DND-41 (cell line): ENCODE measurements around the gene RAPSN.

Source experiments
- ATAC-seq: fragments of 200-7000 bp; cut with Tn5 transposase; 3 replicates; pipeline ENCODE4 v1.9.1; 2021; ENCODE audit warnings: low read depth; ENCODE audit not compliant: insufficient read depth
- DNase-seq: peaks from one replicate; pipeline ENCODE4 v3.0.0-alpha.2; 2020
- H2AFZ ChIP-seq: 2 replicates; pipeline ENCODE4 v1.6.0; 2012; ENCODE audit warnings: low read depth, low read length
- H3K27ac ChIP-seq: 2 replicates; pipeline ENCODE4 v1.5.1; 2012; ENCODE audit warnings: low read length, inconsistent platforms
- H3K27me3 ChIP-seq: fragments of 200-600 bp; sonication (generic); 2 replicates; pipeline ENCODE4 v1.6.0; 2012; ENCODE audit warnings: low read length, mild to moderate bottlenecking, inconsistent platforms; ENCODE audit not compliant: insufficient read depth, poor library complexity
- H3K36me3 ChIP-seq: 2 replicates; pipeline ENCODE4 v1.5.1; 2012; ENCODE audit warnings: low read length, inconsistent platforms; ENCODE audit not compliant: insufficient read depth
- H3K4me1 ChIP-seq: 2 replicates; pipeline ENCODE4 v1.5.1; 2012; ENCODE audit warnings: mild to moderate bottlenecking, low read length; ENCODE audit not compliant: insufficient read depth
- H3K4me2 ChIP-seq: 2 replicates; pipeline ENCODE4 v1.6.0; 2012; ENCODE audit warnings: mild to moderate bottlenecking, moderate library complexity, low read length, inconsistent platforms; ENCODE audit not compliant: insufficient read depth
- H3K4me3 ChIP-seq, 2 experiments: fragments of 200-600 bp in 1 of 2; shearing (Covaris generic) in 1 of 2; 2 replicates each; pipeline ENCODE4 v1.5.1; 2012 to 2016; ENCODE audit warnings: inconsistent platforms in 2 of 2, low read length in 2 of 2, mild to moderate bottlenecking in 2 of 2, low read depth in 1 of 2, moderate library complexity in 1 of 2
- H3K79me2 ChIP-seq: 2 replicates; pipeline ENCODE4 v1.6.0; 2012; ENCODE audit warnings: low read length, inconsistent platforms; ENCODE audit not compliant: insufficient read depth
- H3K9ac ChIP-seq: 2 replicates; pipeline ENCODE4 v1.6.0; 2012; ENCODE audit warnings: low read depth, mild to moderate bottlenecking, inconsistent platforms, low read length, moderate library complexity
- H3K9me3 ChIP-seq: 2 replicates; pipeline ENCODE4 v1.5.1; 2012; ENCODE audit warnings: low read length, moderate library complexity, mild to moderate bottlenecking, inconsistent platforms; ENCODE audit not compliant: insufficient read depth, severe bottlenecking
- H4K20me1 ChIP-seq: 2 replicates; pipeline ENCODE4 v1.6.0; 2012; ENCODE audit warnings: low read length; ENCODE audit not compliant: insufficient read depth
- CTCF ChIP-seq: IDR thresholded peaks from 2 replicates; pipeline ENCODE4 v1.5.1; 2012; ENCODE audit warnings: borderline replicate concordance, low read length, moderate library complexity, mild to moderate bottlenecking; ENCODE audit not compliant: poor library complexity, severe bottlenecking; ENCODE audit errors: extremely low read depth
- EZH2 ChIP-seq: IDR thresholded peaks from 3 replicates; pipeline ENCODE4 v1.6.1; 2012; ENCODE audit warnings: borderline replicate concordance, low read depth, mild to moderate bottlenecking, moderate library complexity, low read length, inconsistent platforms; ENCODE audit not compliant: severe bottlenecking

Gene RAPSN

GRCh38 chr11:47466701-47467250, 17.8 kb upstream of the RAPSN start:
- DNase-seq (no peak), ATAC-seq (peak; percentile 24; the same call in 2 of the 3 replicates)
- Histone ChIP-seq H3K27me3 (no peaks in the 10 kb centered on the region), H3K36me3 (peaks cover 69% of the 10 kb centered on the region), H3K79me2 (peaks cover 34% of the 10 kb centered on the region), H3K9ac (no peak overlapping the region), H2AFZ (no peak overlapping the region), H3K9me3 (no peaks in the 10 kb centered on the region), H4K20me1 (peaks cover 37% of the 10 kb centered on the region), H3K4me3 (no peak overlapping the region), H3K27ac (no peak overlapping the region), H3K4me2 (no peak overlapping the region), H3K4me1 (no peaks in the 10 kb centered on the region)
- TF ChIP-seq EZH2 = no peak
- TF ChIP-seq CTCF = no peak

DNA sequence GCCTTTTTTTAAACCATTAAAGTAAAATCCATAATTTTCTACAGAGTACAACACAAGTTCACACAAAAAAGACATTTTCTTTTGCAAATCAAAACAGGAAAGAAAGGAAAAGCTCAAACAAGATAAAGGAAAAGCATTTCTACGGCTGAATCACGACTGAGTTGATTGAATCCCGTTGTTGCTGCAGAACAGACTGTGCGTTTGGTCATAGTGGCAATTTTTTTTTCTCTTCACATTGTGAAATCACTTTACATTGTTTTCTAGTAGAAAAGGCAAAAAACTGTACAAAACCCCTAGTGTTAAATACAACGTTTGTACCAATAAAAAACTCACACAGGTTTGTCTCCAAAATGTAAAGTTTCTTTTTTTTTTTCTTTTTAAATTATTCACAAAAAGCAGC, 17.3 kb upstream of the RAPSN start:
- Histone ChIP-seq H3K9ac (no peak overlapping the region), H3K4me3 (no peak overlapping the region), H3K4me2 (no peak overlapping the region), H3K27me3 (no peaks in the 10 kb centered on the region), H3K79me2 (peaks cover 33% of the 10 kb centered on the region), H3K9me3 (no peaks in the 10 kb centered on the region), H2AFZ (no peak overlapping the region), H3K27ac (no peak overlapping the region), H4K20me1 (peaks cover 37% of the 10 kb centered on the region), H3K4me1 (no peaks in the 10 kb centered on the region), H3K36me3 (peaks cover 64% of the 10 kb centered on the region)
- ATAC-seq = no peak
- no peak for DNase-seq
- no peak for TF ChIP-seq CTCF
- TF ChIP-seq EZH2 = no peak

- H2AFZ ChIP-seq = no peak overlapping the region
- no peaks in the 10 kb centered on the region for H3K9me3 ChIP-seq
- no peaks in the 10 kb centered on the region for H3K4me1 ChIP-seq
- ATAC-seq = peak; percentile 28; the same call in 1 of the 3 replicates
- no peak overlapping the region for H3K4me2 ChIP-seq
- H3K27ac ChIP-seq = no peak overlapping the region
- H3K36me3 ChIP-seq = peaks cover 53% of the 10 kb centered on the region
- H4K20me1 ChIP-seq = peaks cover 28% of the 10 kb centered on the region
- no peaks in the 10 kb centered on the region for H3K27me3 ChIP-seq
- DNase-seq = no peak
- H3K9ac ChIP-seq = no peak overlapping the region
- peaks cover 30% of the 10 kb centered on the region for H3K79me2 ChIP-seq
- TF ChIP-seq EZH2 (no peak), CTCF (no peak)
- H3K4me3 ChIP-seq = no peak overlapping the region
These were observed 15.5 kb upstream of the RAPSN start for GRCh38 chr11:47464483-47464882.
